ENCODE data around the gene ADAMTSL3.
"Not testable (repeated sequence)": the region's sequence is repeated elsewhere in the genome, so short reads cannot be mapped to it uniquely, and the experiment has no call there.

ADAMTSL3 gene

GRCh38 chr15:84050076-84050475 is 396.2 kb downstream of the ADAMTSL3 start:
- Histone ChIP-seq H3K9me3 (ENCODE audit: severe bottlenecking) (peaks cover 4% of the 10 kb centered on the region), H3K36me3 (ENCODE audit: low read depth) (no peaks in the 10 kb centered on the region), H3K4me3 (ENCODE audit: severe bottlenecking) (no peak overlapping the region), H3K27ac (ENCODE audit: poor library complexity, severe bottlenecking) (no peak overlapping the region), H3K4me1 (ENCODE audit: insufficient read depth, poor library complexity, severe bottlenecking) (no peaks in the 10 kb centered on the region), H3K27me3 (ENCODE audit: insufficient read depth, poor library complexity, severe bottlenecking) (no peaks in the 10 kb centered on the region)
- ATAC-seq (ENCODE audit: low read depth) (no peak), DNase-seq (ENCODE audit: low spot score) (no peak)
- no peak for TF ChIP-seq CTCF (IDR thresholded peaks at IDR 0.05; ENCODE audit: poor library complexity, severe bottlenecking)

- not testable (repeated sequence) for H3K27ac ChIP-seq (ENCODE audit: poor library complexity, severe bottlenecking); H3K9me3 ChIP-seq (ENCODE audit: severe bottlenecking); DNase-seq (ENCODE audit: low spot score); H3K27me3 ChIP-seq (ENCODE audit: insufficient read depth, poor library complexity, severe bottlenecking); H3K4me1 ChIP-seq (ENCODE audit: insufficient read depth, poor library complexity, severe bottlenecking); H3K4me3 ChIP-seq (ENCODE audit: severe bottlenecking); H3K36me3 ChIP-seq (ENCODE audit: low read depth)
- TF ChIP-seq CTCF (IDR thresholded peaks at IDR 0.05; ENCODE audit: poor library complexity, severe bottlenecking): peak; percentile 39
- peak; percentile 50; the same call in 2 of the 3 replicates for ATAC-seq (ENCODE audit: low read depth)
Observed at GRCh38 chr15:84051146-84051545, 397.2 kb downstream of the ADAMTSL3 start.

GRCh38 chr15:84054544-84054943 is 400.6 kb downstream of the ADAMTSL3 start:
- not testable (repeated sequence) for H3K27ac ChIP-seq (ENCODE audit: poor library complexity, severe bottlenecking)

GRCh38 chr15:84057714-84058331 is 403.9 kb downstream of the ADAMTSL3 start:
- no peak for TF ChIP-seq CTCF (IDR thresholded peaks at IDR 0.05; ENCODE audit: poor library complexity, severe bottlenecking)
- Histone ChIP-seq H3K9me3 (ENCODE audit: severe bottlenecking) (peaks cover 9% of the 10 kb centered on the region), H3K27ac (ENCODE audit: poor library complexity, severe bottlenecking) (no peak overlapping the region), H3K4me1 (ENCODE audit: insufficient read depth, poor library complexity, severe bottlenecking) (no peaks in the 10 kb centered on the region), H3K4me3 (ENCODE audit: severe bottlenecking) (no peak overlapping the region), H3K27me3 (ENCODE audit: insufficient read depth, poor library complexity, severe bottlenecking) (no peaks in the 10 kb centered on the region), H3K36me3 (ENCODE audit: low read depth) (no peaks in the 10 kb centered on the region)
- ATAC-seq (ENCODE audit: low read depth) (no peak), DNase-seq (ENCODE audit: low spot score) (no peak)

More at GRCh38 chr15:84054544-84054943, 400.6 kb downstream of the ADAMTSL3 start:
- not testable (repeated sequence) for H3K36me3 ChIP-seq (ENCODE audit: low read depth); DNase-seq (ENCODE audit: low spot score); H3K9me3 ChIP-seq (ENCODE audit: severe bottlenecking); H3K4me1 ChIP-seq (ENCODE audit: insufficient read depth, poor library complexity, severe bottlenecking); H3K27me3 ChIP-seq (ENCODE audit: insufficient read depth, poor library complexity, severe bottlenecking); H3K4me3 ChIP-seq (ENCODE audit: severe bottlenecking)
- ATAC-seq (ENCODE audit: low read depth): peak; percentile 48; the same call in 1 of the 3 replicates
- TF ChIP-seq CTCF (IDR thresholded peaks at IDR 0.05; ENCODE audit: poor library complexity, severe bottlenecking): peak; percentile 18

DNA sequence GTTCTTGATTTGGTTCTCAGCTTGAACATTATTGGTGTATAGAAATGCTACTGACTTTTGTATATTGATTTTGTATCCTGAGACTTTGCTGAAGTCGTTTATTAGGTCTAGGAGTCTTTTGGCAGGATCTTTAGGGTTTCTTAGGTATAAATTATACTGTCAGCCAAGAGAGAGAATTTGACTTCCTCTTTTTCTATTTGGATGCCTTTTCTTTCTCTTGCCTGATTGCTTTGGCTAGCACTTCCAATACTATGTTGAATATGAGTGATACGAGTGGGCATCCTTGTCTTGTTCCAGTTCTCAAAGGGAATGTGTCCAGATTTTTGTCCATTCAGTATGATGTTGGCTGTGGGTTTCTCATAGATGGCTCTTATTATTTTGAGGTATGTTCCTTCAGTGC is 409.8 kb downstream of the ADAMTSL3 start:
- not testable (repeated sequence) for H3K27ac ChIP-seq (ENCODE audit: poor library complexity, severe bottlenecking); H3K4me3 ChIP-seq (ENCODE audit: severe bottlenecking); ATAC-seq (ENCODE audit: low read depth); DNase-seq (ENCODE audit: low spot score); H3K9me3 ChIP-seq (ENCODE audit: severe bottlenecking); H3K36me3 ChIP-seq (ENCODE audit: low read depth); H3K27me3 ChIP-seq (ENCODE audit: insufficient read depth, poor library complexity, severe bottlenecking)
- peaks cover 12% of the 10 kb centered on the region for H3K4me1 ChIP-seq (ENCODE audit: insufficient read depth, poor library complexity, severe bottlenecking)

- Histone ChIP-seq H3K4me1 (ENCODE audit: insufficient read depth, poor library complexity, severe bottlenecking) (peaks cover 21% of the 10 kb centered on the region), H3K27ac (ENCODE audit: poor library complexity, severe bottlenecking) (peak overlapping the region; percentile 95)
- peak; percentile 99 for ATAC-seq (ENCODE audit: low read depth)
- DNase-seq (ENCODE audit: low spot score); H3K4me3 ChIP-seq (ENCODE audit: severe bottlenecking); H3K9me3 ChIP-seq (ENCODE audit: severe bottlenecking); H3K36me3 ChIP-seq (ENCODE audit: low read depth); H3K27me3 ChIP-seq (ENCODE audit: insufficient read depth, poor library complexity, severe bottlenecking): not testable (repeated sequence)
Observed at GRCh38 chr15:84068674-84069073, 414.8 kb downstream of the ADAMTSL3 start.

DNA sequence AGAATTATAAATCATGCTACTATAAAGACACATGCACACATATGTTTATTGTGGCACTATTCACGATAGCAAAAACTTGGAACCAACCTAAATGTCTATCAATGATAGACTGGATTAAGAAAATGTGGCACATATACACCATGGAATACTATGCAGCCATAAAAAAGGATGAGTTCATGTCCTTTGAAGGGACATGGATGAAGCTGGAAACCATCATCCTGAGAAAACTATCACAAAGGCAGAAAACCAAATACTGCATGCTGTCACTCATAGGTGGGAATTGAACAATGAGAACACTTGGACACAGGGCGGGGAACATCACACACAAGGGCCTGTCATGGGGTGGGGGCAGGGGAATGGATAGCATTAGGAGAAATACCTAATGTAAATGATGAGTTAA is 424.1 kb downstream of the ADAMTSL3 start:
- DNase-seq (ENCODE audit: low spot score); H3K27ac ChIP-seq (ENCODE audit: poor library complexity, severe bottlenecking); ATAC-seq (ENCODE audit: low read depth); H3K4me3 ChIP-seq (ENCODE audit: severe bottlenecking); H3K9me3 ChIP-seq (ENCODE audit: severe bottlenecking); H3K36me3 ChIP-seq (ENCODE audit: low read depth); H3K27me3 ChIP-seq (ENCODE audit: insufficient read depth, poor library complexity, severe bottlenecking): not testable (repeated sequence)
- peaks cover 24% of the 10 kb centered on the region for H3K4me1 ChIP-seq (ENCODE audit: insufficient read depth, poor library complexity, severe bottlenecking)

DNA sequence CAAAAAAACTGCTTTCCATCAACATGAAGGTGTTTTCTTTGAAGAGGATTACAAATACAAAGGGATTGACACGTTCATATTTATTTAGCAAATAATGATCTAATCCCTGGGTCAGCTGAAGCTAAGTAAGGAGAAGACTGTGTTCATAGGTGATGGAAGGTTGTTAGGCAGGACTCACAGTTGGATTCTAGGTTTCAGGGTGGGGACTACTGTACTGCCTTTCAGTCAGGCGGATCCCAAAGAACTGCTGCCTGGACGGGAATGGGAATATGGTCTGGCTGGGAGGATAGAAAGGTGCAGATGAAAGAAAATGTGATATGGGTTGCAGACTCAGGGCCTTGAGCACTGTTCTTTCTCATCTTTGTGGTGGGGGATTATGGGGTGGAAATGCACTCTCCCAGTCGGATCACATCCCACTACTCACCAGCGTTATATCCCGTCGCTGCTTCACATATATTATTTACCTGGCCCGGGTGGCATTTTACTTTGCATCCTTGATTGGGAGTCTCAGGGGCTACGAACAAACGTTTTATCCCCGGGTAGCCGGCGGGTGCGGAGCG is 425.5 kb downstream of the ADAMTSL3 start:
- 0 out of 3 replicates have a peak, but pooled peaks have one; percentile 11 for ATAC-seq (ENCODE audit: low read depth)
- not testable (repeated sequence) for H3K4me3 ChIP-seq (ENCODE audit: severe bottlenecking)

More for the DNA sequence above, 425.5 kb downstream of the ADAMTSL3 start:
- H3K36me3 ChIP-seq (ENCODE audit: low read depth); H3K27ac ChIP-seq (ENCODE audit: poor library complexity, severe bottlenecking); DNase-seq (ENCODE audit: low spot score); H3K27me3 ChIP-seq (ENCODE audit: insufficient read depth, poor library complexity, severe bottlenecking); H3K9me3 ChIP-seq (ENCODE audit: severe bottlenecking): not testable (repeated sequence)
- peaks cover 27% of the 10 kb centered on the region for H3K4me1 ChIP-seq (ENCODE audit: insufficient read depth, poor library complexity, severe bottlenecking)
